WTC11 (cell line): ENCODE data around the gene SLCO1A2. TPM values are rescaled to one million over a fixed set of nuclear protein-coding genes. Genes with fewer than 3 reads are reported as not detected.
A peak's percentile ranks its signal among the peaks of the same experiment; 100 is the strongest.

Experiments
- ATAC-seq: fragments of 200-7000 bp; cut with Tn5 transposase; 2 replicates; pipeline ENCODE4 v1.10.0; 2021; ENCODE audit warnings: mild to moderate bottlenecking, moderate library complexity
- CTCF ChIA-PET: fragments of 300-600 bp; sonication (Branson Sonifier 250); formaldehyde crosslinking; loops from one replicate; lab custom pipeline; 2021; ENCODE audit warnings: antibody characterized with exemption; lab: Charles Lee
- POLR2A ChIA-PET: fragments of 350-600 bp; sonication (Branson Sonifier 250); formaldehyde crosslinking; loops from one replicate; lab custom pipeline; 2021; ENCODE audit warnings: antibody characterized with exemption; lab: Charles Lee
- DNase-seq: peaks from one replicate; pipeline ENCODE4 v3.0.0; 2021; ENCODE audit warnings: low spot score
- H3K27ac Mint-ChIP-seq: 2 replicates; pipeline ENCODE4 v1.8.0; 2021; ENCODE audit warnings: mixed read lengths
- H3K27me3 Mint-ChIP-seq: 2 replicates; pipeline ENCODE4 v1.8.0; 2021; ENCODE audit warnings: low read depth, mild to moderate bottlenecking, moderate library complexity, mixed read lengths
- H3K36me3 Mint-ChIP-seq: 2 replicates; pipeline ENCODE4 v1.8.0; 2021; ENCODE audit warnings: mixed read lengths
- H3K4me1 Mint-ChIP-seq: 2 replicates; pipeline ENCODE4 v1.8.0; 2022; ENCODE audit warnings: mixed read lengths
- H3K4me3 Mint-ChIP-seq: 2 replicates; pipeline ENCODE4 v1.8.0; 2021; ENCODE audit warnings: mild to moderate bottlenecking, moderate library complexity, mixed read lengths
- H3K9me3 Mint-ChIP-seq: 2 replicates; pipeline ENCODE4 v1.8.0; 2021; ENCODE audit warnings: mixed read lengths
- AFF4 ChIP-seq: sonication (generic); formaldehyde crosslinking; IDR thresholded peaks from 2 replicates; pipeline ENCODE4 v1.8.1; 2023; ENCODE audit warnings: mild to moderate bottlenecking, missing genetic modification reagents, borderline replicate concordance
- CBFB ChIP-seq: sonication (generic); formaldehyde crosslinking; IDR thresholded peaks from 2 replicates; pipeline ENCODE4 v1.8.1; 2022; ENCODE audit warnings: mild to moderate bottlenecking, low read depth, missing genetic modification reagents
- E2F1 ChIP-seq: sonication (generic); formaldehyde crosslinking; IDR thresholded peaks from 2 replicates; pipeline ENCODE4 v1.8.0; 2022; ENCODE audit warnings: mild to moderate bottlenecking, missing genetic modification reagents
- ERG ChIP-seq: fragments of 250-450 bp; sonication (Bioruptor Pico); IDR thresholded peaks from 2 replicates; pipeline ENCODE4 v1.8.0; 2021; ENCODE audit warnings: mild to moderate bottlenecking
- FOXJ3 ChIP-seq: sonication (generic); formaldehyde crosslinking; IDR thresholded peaks from 2 replicates; pipeline ENCODE4 v1.9.0; 2021; ENCODE audit warnings: missing genetic modification reagents, mild to moderate bottlenecking, borderline replicate concordance
- FOXP1 ChIP-seq: sonication (generic); formaldehyde crosslinking; IDR thresholded peaks from 2 replicates; pipeline ENCODE4 v1.8.0; 2022; ENCODE audit warnings: missing genetic modification reagents, mild to moderate bottlenecking, moderate library complexity, borderline replicate concordance
- HMGA2 ChIP-seq: fragments of 250-450 bp; sonication (Bioruptor Pico); IDR thresholded peaks from 2 replicates; pipeline ENCODE4 v1.4.0; 2021; ENCODE audit warnings: mild to moderate bottlenecking, moderate library complexity
- IRF1 ChIP-seq: sonication (generic); formaldehyde crosslinking; IDR thresholded peaks from 2 replicates; pipeline ENCODE4 v1.8.0; 2023; ENCODE audit warnings: missing genetic modification reagents
- NFYB ChIP-seq: sonication (generic); formaldehyde crosslinking; conservative IDR thresholded peaks from 2 replicates; pipeline ENCODE4 v1.8.0; 2022; ENCODE audit warnings: low read depth, missing genetic modification reagents
- NR3C1 ChIP-seq: sonication (generic); formaldehyde crosslinking; conservative IDR thresholded peaks from 2 replicates; pipeline ENCODE4 v1.8.1; 2023; ENCODE audit warnings: low read depth, mild to moderate bottlenecking, missing genetic modification reagents
- SMAD3 ChIP-seq: sonication (generic); formaldehyde crosslinking; IDR thresholded peaks from 2 replicates; pipeline ENCODE4 v1.8.0; 2022; ENCODE audit warnings: missing genetic modification reagents, mild to moderate bottlenecking, borderline replicate concordance
- ZNF219 ChIP-seq: sonication (generic); formaldehyde crosslinking; IDR thresholded peaks from 2 replicates; pipeline ENCODE4 v1.8.0; 2023; ENCODE audit warnings: missing genetic modification reagents, mild to moderate bottlenecking, borderline replicate concordance
- ZNF425 ChIP-seq: fragments of 250-450 bp; sonication (Bioruptor Pico); conservative IDR thresholded peaks from 2 replicates; pipeline ENCODE4 v1.9.0; 2021; ENCODE audit warnings: mild to moderate bottlenecking
- ZNF532 ChIP-seq: fragments of 250-450 bp; sonication (Bioruptor Pico); IDR thresholded peaks from 2 replicates; pipeline ENCODE4 v1.9.0; 2021; ENCODE audit warnings: mild to moderate bottlenecking, borderline replicate concordance
- ZSCAN18 ChIP-seq: fragments of 250-450 bp; sonication (Bioruptor Pico); IDR thresholded peaks from 2 replicates; pipeline ENCODE4 v2.1.2; 2022; ENCODE audit warnings: mild to moderate bottlenecking, moderate library complexity
- total RNA-seq: library from RNA; stranded (reverse); gene quantifications from 3 replicates; pipeline ENCODE4 v1.2.3, GENCODE V29; 2021

SLCO1A2 gene
- total RNA-seq, 1 experiment from 2014 or later = 9.9 TPM

GRCh38 chr12:21340403-21340802 lies 5.7 kb upstream of the SLCO1A2 start:
- no peak for ATAC-seq
- H3K9me3 Mint-ChIP-seq = peaks cover 12% of the 10 kb centered on the region
- no peak for TF ChIP-seq FOXP1 (CRISPR knock-in tag)
- no peak for TF ChIP-seq CBFB
- TF ChIP-seq ZNF425 (CRISPR knock-in tag) = no peak
- TF ChIP-seq FOXJ3 (CRISPR knock-in tag) = no peak
- no peak for TF ChIP-seq IRF1
- TF ChIP-seq ZNF532 (CRISPR knock-in tag) = no peak
- TF ChIP-seq HMGA2 (CRISPR knock-in tag) = no peak
- no peak for TF ChIP-seq E2F1
- no peak for TF ChIP-seq AFF4 (CRISPR knock-in tag)
- TF ChIP-seq SMAD3 (CRISPR knock-in tag) = no peak
- TF ChIP-seq ZSCAN18 (CRISPR knock-in tag) = no peak
- no peak for TF ChIP-seq NFYB (CRISPR knock-in tag)
- TF ChIP-seq NR3C1 = no peak
- TF ChIP-seq ERG (CRISPR knock-in tag) = no peak
- TF ChIP-seq ZNF219 (CRISPR knock-in tag) = no peak
- TF ChIP-seq, all 79 proteins: peak for 0
- no peak overlapping the region for H3K4me3 Mint-ChIP-seq
- peak overlapping the region; percentile 38 for H3K27ac Mint-ChIP-seq
- ChIA-PET CTCF (no interaction called here), POLR2A (no interaction called here)
- H3K4me1 Mint-ChIP-seq = peaks cover 45% of the 10 kb centered on the region
- no peaks in the 10 kb centered on the region; the same call in 1 of the 2 replicates for H3K27me3 Mint-ChIP-seq
- H3K36me3 Mint-ChIP-seq = 0 out of 2 replicates have a peak, but pooled peaks cover 3% of the 10 kb centered on the region
- no peak for DNase-seq
